HEK293 (cell line): Measurements from ENCODE around the gene NSMCE3.
"Not testable (repeated sequence)": the region's sequence is repeated elsewhere in the genome, so short reads cannot be mapped to it uniquely, and the experiment has no call there.

Experiments
- CTCF ChIP-seq: fragments of 450-650 bp; formaldehyde crosslinking; IDR thresholded peaks from 2 replicates; pipeline ENCODE4 v1.5.1; 2016; ENCODE audit warnings: missing biosample characterization, missing genetic modification characterization
- SP2 ChIP-seq: fragments of 450-650 bp; formaldehyde crosslinking; IDR thresholded peaks from 2 replicates; pipeline ENCODE4 v1.5.1; 2016; ENCODE audit warnings: missing biosample characterization, missing genetic modification characterization
- ZNF133 ChIP-seq: fragments of 450-650 bp; formaldehyde crosslinking; IDR thresholded peaks from 2 replicates; pipeline ENCODE4 v1.5.1; 2016; ENCODE audit warnings: missing biosample characterization, missing genetic modification characterization
- ZNF23 ChIP-seq: fragments of 450-650 bp; formaldehyde crosslinking; IDR thresholded peaks from 2 replicates; pipeline ENCODE4 v1.5.1; 2016; ENCODE audit warnings: missing biosample characterization, missing genetic modification characterization, borderline replicate concordance
- ZNF785 ChIP-seq: fragments of 450-650 bp; formaldehyde crosslinking; IDR thresholded peaks from 2 replicates; pipeline ENCODE4 v1.5.1; 2016; ENCODE audit warnings: missing biosample characterization, missing genetic modification characterization
- ZXDB ChIP-seq: fragments of 450-650 bp; formaldehyde crosslinking; IDR thresholded peaks from 2 replicates; pipeline ENCODE4 v1.5.1; 2016; ENCODE audit warnings: missing biosample characterization, missing genetic modification characterization
- TF ChIP-seq, protein P1 (sequence below): fragments of 450-650 bp; formaldehyde crosslinking; IDR thresholded peaks from 2 replicates; pipeline ENCODE4 v1.5.1; 2016; ENCODE audit warnings: missing biosample characterization, missing genetic modification characterization
- TF ChIP-seq, protein P2 (sequence below): fragments of 450-650 bp; formaldehyde crosslinking; IDR thresholded peaks from 2 replicates; pipeline ENCODE4 v1.5.1; 2016; ENCODE audit warnings: missing biosample characterization, missing genetic modification characterization
- TF ChIP-seq, protein P3 (sequence below): IDR thresholded peaks from 2 replicates; pipeline ENCODE4 v1.6.1; 2011; ENCODE audit warnings: mild to moderate bottlenecking, low read depth, low read length, borderline replicate concordance

GRCh38 chr15:29224987-29225363 is 44.6 kb downstream of the NSMCE3 start:
- not testable (repeated sequence) for TF ChIP-seq CTCF (tag by site-specific recombination); SP2; ZNF133 (tag by site-specific recombination); ZNF23; ZNF785 (tag by site-specific recombination); ZXDB (tag by site-specific recombination)
- TF ChIP-seq, protein P1, sequence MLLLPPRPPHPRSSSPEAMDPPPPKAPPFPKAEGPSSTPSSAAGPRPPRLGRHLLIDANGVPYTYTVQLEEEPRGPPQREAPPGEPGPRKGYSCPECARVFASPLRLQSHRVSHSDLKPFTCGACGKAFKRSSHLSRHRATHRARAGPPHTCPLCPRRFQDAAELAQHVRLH (tag by site-specific recombination), result not testable (repeated sequence)
- TF ChIP-seq, protein P2, sequence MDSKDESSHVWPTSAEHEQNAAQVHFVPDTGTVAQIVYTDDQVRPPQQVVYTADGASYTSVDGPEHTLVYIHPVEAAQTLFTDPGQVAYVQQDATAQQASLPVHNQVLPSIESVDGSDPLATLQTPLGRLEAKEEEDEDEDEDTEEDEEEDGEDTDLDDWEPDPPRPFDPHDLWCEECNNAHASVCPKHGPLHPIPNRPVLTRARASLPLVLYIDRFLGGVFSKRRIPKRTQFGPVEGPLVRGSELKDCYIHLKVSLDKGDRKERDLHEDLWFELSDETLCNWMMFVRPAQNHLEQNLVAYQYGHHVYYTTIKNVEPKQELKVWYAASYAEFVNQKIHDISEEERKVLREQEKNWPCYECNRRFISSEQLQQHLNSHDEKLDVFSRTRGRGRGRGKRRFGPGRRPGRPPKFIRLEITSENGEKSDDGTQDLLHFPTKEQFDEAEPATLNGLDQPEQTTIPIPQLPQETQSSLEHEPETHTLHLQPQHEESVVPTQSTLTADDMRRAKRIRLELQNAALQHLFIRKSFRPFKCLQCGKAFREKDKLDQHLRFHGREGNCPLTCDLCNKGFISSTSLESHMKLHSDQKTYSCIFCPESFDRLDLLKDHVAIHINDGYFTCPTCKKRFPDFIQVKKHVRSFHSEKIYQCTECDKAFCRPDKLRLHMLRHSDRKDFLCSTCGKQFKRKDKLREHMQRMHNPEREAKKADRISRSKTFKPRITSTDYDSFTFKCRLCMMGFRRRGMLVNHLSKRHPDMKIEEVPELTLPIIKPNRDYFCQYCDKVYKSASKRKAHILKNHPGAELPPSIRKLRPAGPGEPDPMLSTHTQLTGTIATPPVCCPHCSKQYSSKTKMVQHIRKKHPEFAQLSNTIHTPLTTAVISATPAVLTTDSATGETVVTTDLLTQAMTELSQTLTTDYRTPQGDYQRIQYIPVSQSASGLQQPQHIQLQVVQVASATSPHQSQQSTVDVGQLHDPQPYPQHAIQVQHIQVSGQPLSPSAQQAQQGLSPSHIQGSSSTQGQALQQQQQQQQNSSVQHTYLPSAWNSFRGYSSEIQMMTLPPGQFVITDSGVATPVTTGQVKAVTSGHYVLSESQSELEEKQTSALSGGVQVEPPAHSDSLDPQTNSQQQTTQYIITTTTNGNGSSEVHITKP, result not testable (repeated sequence)
- TF ChIP-seq, protein P3, sequence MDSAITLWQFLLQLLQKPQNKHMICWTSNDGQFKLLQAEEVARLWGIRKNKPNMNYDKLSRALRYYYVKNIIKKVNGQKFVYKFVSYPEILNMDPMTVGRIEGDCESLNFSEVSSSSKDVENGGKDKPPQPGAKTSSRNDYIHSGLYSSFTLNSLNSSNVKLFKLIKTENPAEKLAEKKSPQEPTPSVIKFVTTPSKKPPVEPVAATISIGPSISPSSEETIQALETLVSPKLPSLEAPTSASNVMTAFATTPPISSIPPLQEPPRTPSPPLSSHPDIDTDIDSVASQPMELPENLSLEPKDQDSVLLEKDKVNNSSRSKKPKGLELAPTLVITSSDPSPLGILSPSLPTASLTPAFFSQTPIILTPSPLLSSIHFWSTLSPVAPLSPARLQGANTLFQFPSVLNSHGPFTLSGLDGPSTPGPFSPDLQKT, result not testable (repeated sequence)
